ENCODE measurements around the gene SCYGR3.

The SCYGR3 gene

GRCh38 chr2:227614740-227615139, at the start of gene SCYGR3:
Gene SCYGR3, minus strand, starts transcription at chr2:227614840. Its CDS starts 0 bp downstream, at chr2:227614840.
- Histone ChIP-seq H3K9me3 (ENCODE audit: insufficient read depth, low read depth, low read length) (no peaks in the 10 kb centered on the region), H3K36me3 (ENCODE audit: insufficient read depth, low read depth, low read length) (no peaks in the 10 kb centered on the region), H3K4me3 (ENCODE audit: low read length) (no peak within 1 kb of the TSS), H3K4me1 (ENCODE audit: insufficient read depth, low read length) (peaks cover 10% of the 10 kb centered on the region; the same call in 1 of the 2 replicates), H3K27me3 (ENCODE audit: insufficient read depth, low read length) (no peaks in the 10 kb centered on the region; the same call in 1 of the 2 replicates), H3K27ac (ENCODE audit: low read length) (no peak within 1 kb of the TSS), H3K9ac (ENCODE audit: low read depth, low read length) (no peak within 1 kb of the TSS)

- no peak overlapping the region for H3K27ac ChIP-seq (ENCODE audit: low read length)
- H3K4me1 ChIP-seq (ENCODE audit: insufficient read depth, low read length), result peaks cover 11% of the 10 kb centered on the region; the same call in 1 of the 2 replicates
- no peaks in the 10 kb centered on the region for H3K36me3 ChIP-seq (ENCODE audit: insufficient read depth, low read depth, low read length)
- no peaks in the 10 kb centered on the region for H3K27me3 ChIP-seq (ENCODE audit: insufficient read depth, low read length)
- no peak overlapping the region for H3K4me3 ChIP-seq (ENCODE audit: low read length)
- H3K9me3 ChIP-seq (ENCODE audit: insufficient read depth, low read depth, low read length), result no peaks in the 10 kb centered on the region
- H3K9ac ChIP-seq (ENCODE audit: low read depth, low read length), result no peak overlapping the region
Observed at GRCh38 chr2:227661827-227662226, 47.2 kb upstream of the SCYGR3 start.

- Histone ChIP-seq H3K27ac (ENCODE audit: low read length) (no peak overlapping the region), H3K36me3 (ENCODE audit: insufficient read depth, low read depth, low read length) (no peaks in the 10 kb centered on the region), H3K9ac (ENCODE audit: low read depth, low read length) (peak overlapping the region; percentile 10; the same call in 1 of the 2 replicates), H3K9me3 (ENCODE audit: insufficient read depth, low read depth, low read length) (no peaks in the 10 kb centered on the region), H3K27me3 (ENCODE audit: insufficient read depth, low read length) (no peaks in the 10 kb centered on the region), H3K4me3 (ENCODE audit: low read length) (peak overlapping the region; percentile 17; the same call in 1 of the 2 replicates), H3K4me1 (ENCODE audit: insufficient read depth, low read length) (peaks cover 11% of the 10 kb centered on the region; the same call in 1 of the 2 replicates)
Observed at GRCh38 chr2:227661025-227661649, 46.5 kb upstream of the SCYGR3 start.

GRCh38 chr2:227657199-227657845, 42.7 kb upstream of the SCYGR3 start:
- Histone ChIP-seq H3K9me3 (ENCODE audit: insufficient read depth, low read depth, low read length) (no peaks in the 10 kb centered on the region), H3K9ac (ENCODE audit: low read depth, low read length) (no peak overlapping the region), H3K4me1 (ENCODE audit: insufficient read depth, low read length) (peaks cover 11% of the 10 kb centered on the region; the same call in 1 of the 2 replicates), H3K4me3 (ENCODE audit: low read length) (no peak overlapping the region), H3K27me3 (ENCODE audit: insufficient read depth, low read length) (no peaks in the 10 kb centered on the region), H3K36me3 (ENCODE audit: insufficient read depth, low read depth, low read length) (no peaks in the 10 kb centered on the region), H3K27ac (ENCODE audit: low read length) (no peak overlapping the region)

- Histone ChIP-seq H3K27ac (ENCODE audit: low read length) (no peak overlapping the region), H3K36me3 (ENCODE audit: insufficient read depth, low read depth, low read length) (no peaks in the 10 kb centered on the region), H3K9me3 (ENCODE audit: insufficient read depth, low read depth, low read length) (no peaks in the 10 kb centered on the region), H3K4me3 (ENCODE audit: low read length) (no peak overlapping the region), H3K27me3 (ENCODE audit: insufficient read depth, low read length) (no peaks in the 10 kb centered on the region), H3K9ac (ENCODE audit: low read depth, low read length) (no peak overlapping the region), H3K4me1 (ENCODE audit: insufficient read depth, low read length) (no peaks in the 10 kb centered on the region)
Observed at GRCh38 chr2:227655454-227655853, 40.8 kb upstream of the SCYGR3 start.

- H3K27ac ChIP-seq (ENCODE audit: low read length), result no peak overlapping the region
- no peak overlapping the region for H3K9ac ChIP-seq (ENCODE audit: low read depth, low read length)
Observed at GRCh38 chr2:227654426-227654825, 39.8 kb upstream of the SCYGR3 start.

GRCh38 chr2:227653419-227653818, 38.8 kb upstream of the SCYGR3 start:
- H3K4me3 ChIP-seq (ENCODE audit: low read length), result no peak overlapping the region
- H3K27me3 ChIP-seq (ENCODE audit: insufficient read depth, low read length), result no peaks in the 10 kb centered on the region
- no peaks in the 10 kb centered on the region for H3K4me1 ChIP-seq (ENCODE audit: insufficient read depth, low read length)

More at GRCh38 chr2:227654426-227654825, 39.8 kb upstream of the SCYGR3 start:
- Histone ChIP-seq H3K9me3 (ENCODE audit: insufficient read depth, low read depth, low read length) (no peaks in the 10 kb centered on the region), H3K27me3 (ENCODE audit: insufficient read depth, low read length) (no peaks in the 10 kb centered on the region), H3K36me3 (ENCODE audit: insufficient read depth, low read depth, low read length) (no peaks in the 10 kb centered on the region), H3K4me3 (ENCODE audit: low read length) (no peak overlapping the region), H3K4me1 (ENCODE audit: insufficient read depth, low read length) (no peaks in the 10 kb centered on the region)

GRCh38 chr2:227643990-227644551, 29.4 kb upstream of the SCYGR3 start:
- no peak overlapping the region for H3K4me3 ChIP-seq (ENCODE audit: low read length)
- H3K9ac ChIP-seq (ENCODE audit: low read depth, low read length), result no peak overlapping the region
- no peaks in the 10 kb centered on the region for H3K4me1 ChIP-seq (ENCODE audit: insufficient read depth, low read length)
- H3K9me3 ChIP-seq (ENCODE audit: insufficient read depth, low read depth, low read length), result no peaks in the 10 kb centered on the region
- H3K36me3 ChIP-seq (ENCODE audit: insufficient read depth, low read depth, low read length), result no peaks in the 10 kb centered on the region
- H3K27ac ChIP-seq (ENCODE audit: low read length), result no peak overlapping the region
- no peaks in the 10 kb centered on the region for H3K27me3 ChIP-seq (ENCODE audit: insufficient read depth, low read length)

More at GRCh38 chr2:227653419-227653818, 38.8 kb upstream of the SCYGR3 start:
- H3K9me3 ChIP-seq (ENCODE audit: insufficient read depth, low read depth, low read length), result no peaks in the 10 kb centered on the region
- no peak overlapping the region for H3K27ac ChIP-seq (ENCODE audit: low read length)
- no peak overlapping the region for H3K9ac ChIP-seq (ENCODE audit: low read depth, low read length)
- H3K36me3 ChIP-seq (ENCODE audit: insufficient read depth, low read depth, low read length), result no peaks in the 10 kb centered on the region

GRCh38 chr2:227642656-227643055, 28.0 kb upstream of the SCYGR3 start:
- no peaks in the 10 kb centered on the region for H3K36me3 ChIP-seq (ENCODE audit: insufficient read depth, low read depth, low read length)
- H3K27ac ChIP-seq (ENCODE audit: low read length), result no peak overlapping the region
- H3K4me1 ChIP-seq (ENCODE audit: insufficient read depth, low read length), result no peaks in the 10 kb centered on the region
- H3K4me3 ChIP-seq (ENCODE audit: low read length), result no peak overlapping the region
- H3K9me3 ChIP-seq (ENCODE audit: insufficient read depth, low read depth, low read length), result no peaks in the 10 kb centered on the region
- no peaks in the 10 kb centered on the region for H3K27me3 ChIP-seq (ENCODE audit: insufficient read depth, low read length)
- no peak overlapping the region for H3K9ac ChIP-seq (ENCODE audit: low read depth, low read length)

- Histone ChIP-seq H3K4me1 (ENCODE audit: insufficient read depth, low read length) (no peaks in the 10 kb centered on the region), H3K9ac (ENCODE audit: low read depth, low read length) (no peak overlapping the region), H3K27me3 (ENCODE audit: insufficient read depth, low read length) (no peaks in the 10 kb centered on the region), H3K9me3 (ENCODE audit: insufficient read depth, low read depth, low read length) (no peaks in the 10 kb centered on the region), H3K27ac (ENCODE audit: low read length) (no peak overlapping the region), H3K36me3 (ENCODE audit: insufficient read depth, low read depth, low read length) (no peaks in the 10 kb centered on the region), H3K4me3 (ENCODE audit: low read length) (no peak overlapping the region)
Observed at GRCh38 chr2:227634201-227634600, 19.6 kb upstream of the SCYGR3 start.

GRCh38 chr2:227632827-227633226, 18.2 kb upstream of the SCYGR3 start:
- Histone ChIP-seq H3K4me3 (ENCODE audit: low read length) (no peak overlapping the region), H3K36me3 (ENCODE audit: insufficient read depth, low read depth, low read length) (no peaks in the 10 kb centered on the region), H3K9me3 (ENCODE audit: insufficient read depth, low read depth, low read length) (no peaks in the 10 kb centered on the region), H3K27me3 (ENCODE audit: insufficient read depth, low read length) (no peaks in the 10 kb centered on the region), H3K9ac (ENCODE audit: low read depth, low read length) (no peak overlapping the region), H3K27ac (ENCODE audit: low read length) (no peak overlapping the region), H3K4me1 (ENCODE audit: insufficient read depth, low read length) (no peaks in the 10 kb centered on the region)

- Histone ChIP-seq H3K9ac (ENCODE audit: low read depth, low read length) (no peak overlapping the region), H3K27me3 (ENCODE audit: insufficient read depth, low read length) (no peaks in the 10 kb centered on the region), H3K27ac (ENCODE audit: low read length) (no peak overlapping the region), H3K4me3 (ENCODE audit: low read length) (no peak overlapping the region), H3K36me3 (ENCODE audit: insufficient read depth, low read depth, low read length) (no peaks in the 10 kb centered on the region), H3K9me3 (ENCODE audit: insufficient read depth, low read depth, low read length) (no peaks in the 10 kb centered on the region), H3K4me1 (ENCODE audit: insufficient read depth, low read length) (no peaks in the 10 kb centered on the region)
Observed at GRCh38 chr2:227630322-227630721, 15.7 kb upstream of the SCYGR3 start.

Data from iPS-20b (cell line).